H7 (cell line): ENCODE results near the gene LIX1L. TPM values are rescaled to one million over a fixed set of nuclear protein-coding genes. Genes with fewer than 3 reads are reported as not detected.

Experiments used
- DNase-seq: peaks from one replicate; pipeline ENCODE4 v3.0.0; 2012
- H3K27me3 ChIP-seq: 2 replicates; pipeline ENCODE4 v1.6.0; 2011; ENCODE audit warnings: mild to moderate bottlenecking, low read length; ENCODE audit not compliant: control insufficient read depth, insufficient read depth
- H3K36me3 ChIP-seq: replicated peaks from 2 replicates; pipeline ENCODE4 v1.5.1; 2011; ENCODE audit warnings: low read length; ENCODE audit not compliant: control insufficient read depth, insufficient read depth
- H3K4me3 ChIP-seq: 2 replicates; pipeline ENCODE4 v1.5.1; 2011; ENCODE audit warnings: low read depth, mild to moderate bottlenecking, control low read depth, low read length, moderate library complexity; ENCODE audit not compliant: insufficient read depth
- total RNA-seq: library from RNA; depleted of rRNA; stranded (reverse); fragments of >200 nt; shearing (Covaris generic); gene quantifications from 2 replicates; pipeline ENCODE4 v1.2.3, GENCODE V29; 2014; rRNA removed

The LIX1L gene
- 23.0 and 24.3 TPM in 2 replicates for total RNA-seq

GRCh38 chr1:145957443-145958319, at the start of gene LIX1L:
Gene LIX1L, minus strand, starts transcription at chr1:145958017. Its CDS starts 90 bp downstream, at chr1:145957927.
- peak; percentile 97 for DNase-seq
- Histone ChIP-seq H3K36me3 (no peaks in the 10 kb centered on the region), H3K27me3 (peaks cover 51% of the 10 kb centered on the region), H3K4me3 (peak within 1 kb of the TSS; percentile 77)

- Histone ChIP-seq H3K4me3 (no peak overlapping the region), H3K27me3 (no peaks in the 10 kb centered on the region; the same call in 1 of the 2 replicates), H3K36me3 (no peaks in the 10 kb centered on the region)
- DNase-seq = no peak
These were observed 43.9 kb upstream of the LIX1L start for GRCh38 chr1:146001709-146002108.

GRCh38 chr1:145999321-146000024, 41.7 kb upstream of the LIX1L start:
- Histone ChIP-seq H3K36me3 (peaks cover 4% of the 10 kb centered on the region), H3K4me3 (no peak overlapping the region), H3K27me3 (peaks cover 2% of the 10 kb centered on the region; the same call in 1 of the 2 replicates)
- DNase-seq = no peak

- Histone ChIP-seq H3K27me3 (peaks cover 2% of the 10 kb centered on the region; the same call in 1 of the 2 replicates), H3K36me3 (peaks cover 20% of the 10 kb centered on the region), H3K4me3 (no peak overlapping the region)
- no peak for DNase-seq
These were observed 39.9 kb upstream of the LIX1L start for GRCh38 chr1:145997718-145998023.

- H3K27me3 ChIP-seq = peaks cover 2% of the 10 kb centered on the region; the same call in 1 of the 2 replicates
- H3K4me3 ChIP-seq = peak overlapping the region; percentile 61
- peak; percentile 35 for DNase-seq
- peaks cover 22% of the 10 kb centered on the region for H3K36me3 ChIP-seq
These were observed 39.4 kb upstream of the LIX1L start for GRCh38 chr1:145997016-145997717.

- Histone ChIP-seq H3K27me3 (peaks cover 2% of the 10 kb centered on the region; the same call in 1 of the 2 replicates), H3K36me3 (peaks cover 22% of the 10 kb centered on the region), H3K4me3 (peak within 1 kb of the TSS; percentile 63)
- DNase-seq = peak; percentile 97
These were observed 38.7 kb upstream of the LIX1L start, which contains the start of gene TXNIP for GRCh38 chr1:145996433-145997015. Gene TXNIP, minus strand, starts transcription at chr1:145996579. Its CDS starts 313 bp downstream, at chr1:145996266.

GRCh38 chr1:145995964-145996432, 38.2 kb upstream of the LIX1L start:
- H3K4me3 ChIP-seq = peak overlapping the region; percentile 63
- no peak for DNase-seq
- peaks cover 22% of the 10 kb centered on the region for H3K36me3 ChIP-seq
- peaks cover 2% of the 10 kb centered on the region; the same call in 1 of the 2 replicates for H3K27me3 ChIP-seq

- Histone ChIP-seq H3K27me3 (peaks cover 2% of the 10 kb centered on the region; the same call in 1 of the 2 replicates), H3K4me3 (peak overlapping the region; percentile 63), H3K36me3 (peaks cover 22% of the 10 kb centered on the region)
- no peak for DNase-seq
These were observed 37.5 kb upstream of the LIX1L start for GRCh38 chr1:145995148-145995881.

- Histone ChIP-seq H3K27me3 (peaks cover 2% of the 10 kb centered on the region; the same call in 1 of the 2 replicates), H3K36me3 (peaks cover 22% of the 10 kb centered on the region), H3K4me3 (peak overlapping the region; percentile 63)
- DNase-seq = no peak
These were observed 36.7 kb upstream of the LIX1L start for GRCh38 chr1:145994391-145995120.

GRCh38 chr1:145993618-145994390, 36.0 kb upstream of the LIX1L start:
- no peak for DNase-seq
- Histone ChIP-seq H3K4me3 (peak overlapping the region; percentile 63; the same call in 1 of the 2 replicates), H3K27me3 (peaks cover 2% of the 10 kb centered on the region; the same call in 1 of the 2 replicates), H3K36me3 (peaks cover 22% of the 10 kb centered on the region)

GRCh38 chr1:145992958-145993617, 35.3 kb upstream of the LIX1L start:
- Histone ChIP-seq H3K4me3 (no peak overlapping the region), H3K27me3 (peaks cover 2% of the 10 kb centered on the region; the same call in 1 of the 2 replicates)

GRCh38 chr1:145992502-145992936, 34.7 kb upstream of the LIX1L start:
- Histone ChIP-seq H3K36me3 (peaks cover 22% of the 10 kb centered on the region), H3K4me3 (no peak overlapping the region), H3K27me3 (peaks cover 2% of the 10 kb centered on the region; the same call in 1 of the 2 replicates)
- no peak for DNase-seq

More at GRCh38 chr1:145992958-145993617, 35.3 kb upstream of the LIX1L start:
- peaks cover 22% of the 10 kb centered on the region for H3K36me3 ChIP-seq
- DNase-seq = no peak
